ENCODE results near the gene FAM240B.

DNA sequence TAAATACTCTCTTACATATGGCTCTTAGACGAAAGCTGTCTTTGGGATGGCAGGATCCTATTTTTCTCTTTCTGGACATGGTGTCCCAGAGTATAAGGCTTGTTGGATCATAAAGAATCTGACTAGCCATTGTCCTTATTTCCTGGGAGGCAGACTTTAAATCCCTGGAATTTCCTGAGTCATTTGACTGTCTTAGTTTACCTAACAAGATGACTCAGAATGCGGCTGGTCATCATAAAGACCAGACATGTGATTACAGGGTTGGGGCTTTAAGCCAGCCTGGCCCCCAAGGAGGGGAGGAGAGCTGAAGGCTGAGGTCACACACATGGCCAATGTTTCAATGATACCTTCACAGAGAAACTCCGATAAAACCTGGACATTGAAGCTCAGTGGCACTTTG is 37.2 kb downstream of the FAM240B start:
- TF ChIP-seq EZH2phosphoT487 (IDR thresholded peaks at IDR 0.05; ENCODE audit: low read depth, severe bottlenecking, unreplicated experiment) (no peak), EZH2 (IDR thresholded peaks at IDR 0.05; ENCODE audit: borderline replicate concordance) (no peak)
- TF ChIP-seq, protein P1, sequence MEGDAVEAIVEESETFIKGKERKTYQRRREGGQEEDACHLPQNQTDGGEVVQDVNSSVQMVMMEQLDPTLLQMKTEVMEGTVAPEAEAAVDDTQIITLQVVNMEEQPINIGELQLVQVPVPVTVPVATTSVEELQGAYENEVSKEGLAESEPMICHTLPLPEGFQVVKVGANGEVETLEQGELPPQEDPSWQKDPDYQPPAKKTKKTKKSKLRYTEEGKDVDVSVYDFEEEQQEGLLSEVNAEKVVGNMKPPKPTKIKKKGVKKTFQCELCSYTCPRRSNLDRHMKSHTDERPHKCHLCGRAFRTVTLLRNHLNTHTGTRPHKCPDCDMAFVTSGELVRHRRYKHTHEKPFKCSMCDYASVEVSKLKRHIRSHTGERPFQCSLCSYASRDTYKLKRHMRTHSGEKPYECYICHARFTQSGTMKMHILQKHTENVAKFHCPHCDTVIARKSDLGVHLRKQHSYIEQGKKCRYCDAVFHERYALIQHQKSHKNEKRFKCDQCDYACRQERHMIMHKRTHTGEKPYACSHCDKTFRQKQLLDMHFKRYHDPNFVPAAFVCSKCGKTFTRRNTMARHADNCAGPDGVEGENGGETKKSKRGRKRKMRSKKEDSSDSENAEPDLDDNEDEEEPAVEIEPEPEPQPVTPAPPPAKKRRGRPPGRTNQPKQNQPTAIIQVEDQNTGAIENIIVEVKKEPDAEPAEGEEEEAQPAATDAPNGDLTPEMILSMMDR (IDR thresholded peaks at IDR 0.05; ENCODE audit: poor library complexity), result no peak

All from hepatocyte (in vitro differentiated cells).